OCI-LY7 (cell line): Measurements from ENCODE around the gene DENND10.

ENCODE experiments used
- CTCF ChIP-seq: fragments of 200-600 bp; sonication (generic); conservative IDR thresholded peaks from 2 replicates; pipeline ENCODE4 v1.5.1; 2014; ENCODE audit warnings: mild to moderate bottlenecking, antibody characterized with exemption, low read length, moderate library complexity, mixed read lengths
- EZH2phosphoT487 ChIP-seq: fragments of 200-600 bp; sonication (generic); IDR thresholded peaks from 2 replicates; pipeline ENCODE4 v1.6.1; 2018; ENCODE audit warnings: low read depth, borderline replicate concordance, mild to moderate bottlenecking, mixed run types, antibody characterized with exemption, low read length, moderate library complexity, mixed read lengths

- TF ChIP-seq CTCF = no peak
- TF ChIP-seq EZH2phosphoT487 = no peak
Observed at GRCh38 chr10:119120413-119120867, 16.5 kb downstream of the DENND10 start.
